Progenitor cell of endocrine pancreas (in vitro differentiated cells): Measurements from ENCODE around the gene GPR25. TPM values are rescaled to one million over a fixed set of nuclear protein-coding genes. Genes with fewer than 3 reads are reported as not detected.

ENCODE experiments used
- DNase-seq: peaks from one replicate; pipeline ENCODE4 v3.0.0; 2021; ENCODE audit warnings: low spot score; ENCODE audit not compliant: unreplicated experiment
- H3K27ac Mint-ChIP-seq: 2 replicates; pipeline ENCODE4 v1.8.0; 2021; ENCODE audit warnings: mild to moderate bottlenecking, moderate library complexity, mixed read lengths
- H3K27me3 Mint-ChIP-seq: 2 replicates; pipeline ENCODE4 v1.8.0; 2021; ENCODE audit warnings: mixed read lengths
- H3K36me3 Mint-ChIP-seq: 2 replicates; pipeline ENCODE4 v1.8.0; 2022; ENCODE audit warnings: mixed read lengths; ENCODE audit not compliant: insufficient read depth
- H3K4me1 Mint-ChIP-seq: 2 replicates; pipeline ENCODE4 v1.8.0; 2021; ENCODE audit warnings: low read depth, mixed read lengths
- H3K4me3 Mint-ChIP-seq: 2 replicates; pipeline ENCODE4 v1.8.0; 2021; ENCODE audit warnings: low read depth, mild to moderate bottlenecking, moderate library complexity, mixed read lengths
- H3K9me3 Mint-ChIP-seq: 2 replicates; pipeline ENCODE4 v1.8.0; 2021; ENCODE audit warnings: low read depth, mixed read lengths
- CTCF ChIP-seq: fragments of 200-600 bp; sonication (generic); IDR thresholded peaks from one replicate; pipeline ENCODE4 v1.5.0; 2021; ENCODE audit warnings: antibody characterized with exemption, mild to moderate bottlenecking; ENCODE audit not compliant: unreplicated experiment
- total RNA-seq: library from RNA; stranded (reverse); gene quantifications from 2 replicates; pipeline ENCODE4 v1.2.1, GENCODE V29; 2021

The GPR25 gene
- total RNA-seq, 1 donor from 2014 or later: not detected

DNA sequence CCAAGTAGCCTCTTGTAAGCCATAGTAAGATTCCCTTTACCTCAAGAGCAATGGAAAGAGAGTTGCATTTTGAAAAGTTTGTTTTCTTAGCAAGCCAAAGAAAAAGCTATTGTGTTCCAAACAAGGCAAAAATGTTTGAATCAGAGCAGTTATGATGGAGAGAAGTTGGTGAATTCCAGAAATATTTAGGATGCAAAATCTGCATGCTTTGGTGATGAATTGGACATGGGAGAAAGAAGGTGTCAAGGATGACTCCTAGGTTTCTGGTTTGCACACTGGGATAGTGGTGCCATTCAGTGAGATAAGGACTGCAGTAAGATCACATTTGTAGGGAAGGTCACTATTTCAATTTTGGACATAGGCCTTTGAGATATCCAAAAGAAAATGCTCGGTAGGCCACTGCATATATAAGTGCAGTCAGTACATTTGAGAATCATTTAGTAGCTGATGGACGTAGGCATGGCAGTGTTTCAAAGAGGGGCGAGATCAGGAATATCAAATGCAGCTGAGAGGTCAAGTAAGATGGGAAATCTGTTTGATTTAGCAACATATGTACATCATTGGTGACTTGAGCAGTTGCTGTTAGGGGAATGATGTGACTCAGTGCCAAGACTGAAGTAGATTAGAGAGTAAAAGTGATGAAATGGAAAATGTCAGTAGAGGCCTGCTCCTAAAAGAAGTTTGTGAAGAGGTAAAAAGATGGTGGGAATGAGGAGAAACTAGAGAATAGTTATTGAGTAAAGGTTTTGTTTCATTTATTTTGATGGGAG, 33.9 kb upstream of the GPR25 start:
- Mint-ChIP-seq H3K4me3 (no peak overlapping the region), H3K9me3 (peaks cover 10% of the 10 kb centered on the region), H3K4me1 (no peaks in the 10 kb centered on the region), H3K27me3 (no peaks in the 10 kb centered on the region), H3K36me3 (peaks cover 29% of the 10 kb centered on the region), H3K27ac (peak overlapping the region; percentile 6)
- TF ChIP-seq CTCF: no peak
- DNase-seq: no peak

DNA sequence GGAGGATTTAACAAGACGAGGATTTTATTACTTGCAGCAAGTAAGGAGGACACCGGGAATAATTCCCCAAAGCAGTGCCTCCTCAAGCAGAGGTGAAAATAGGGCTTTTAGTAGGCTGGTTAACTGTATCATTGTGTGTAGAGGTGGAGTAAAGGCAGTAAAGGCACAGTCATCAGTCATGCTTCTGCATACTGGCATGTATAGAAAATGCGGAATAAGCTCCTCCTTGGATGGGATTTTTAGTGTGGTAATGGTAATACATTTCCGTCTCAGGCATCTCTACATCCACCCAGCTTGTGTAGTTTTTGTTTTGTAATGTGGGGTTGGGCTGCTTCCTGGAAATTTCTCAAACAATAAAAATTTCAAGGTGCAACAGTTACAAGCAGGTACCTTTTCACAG, 27.4 kb upstream of the GPR25 start:
- no peak for TF ChIP-seq CTCF
- H3K27me3 Mint-ChIP-seq: no peaks in the 10 kb centered on the region
- DNase-seq: no peak
- no peak overlapping the region for H3K27ac Mint-ChIP-seq
- H3K36me3 Mint-ChIP-seq: peaks cover 12% of the 10 kb centered on the region
- no peak overlapping the region for H3K4me3 Mint-ChIP-seq
- H3K9me3 Mint-ChIP-seq: no peaks in the 10 kb centered on the region
- H3K4me1 Mint-ChIP-seq: no peaks in the 10 kb centered on the region

DNA sequence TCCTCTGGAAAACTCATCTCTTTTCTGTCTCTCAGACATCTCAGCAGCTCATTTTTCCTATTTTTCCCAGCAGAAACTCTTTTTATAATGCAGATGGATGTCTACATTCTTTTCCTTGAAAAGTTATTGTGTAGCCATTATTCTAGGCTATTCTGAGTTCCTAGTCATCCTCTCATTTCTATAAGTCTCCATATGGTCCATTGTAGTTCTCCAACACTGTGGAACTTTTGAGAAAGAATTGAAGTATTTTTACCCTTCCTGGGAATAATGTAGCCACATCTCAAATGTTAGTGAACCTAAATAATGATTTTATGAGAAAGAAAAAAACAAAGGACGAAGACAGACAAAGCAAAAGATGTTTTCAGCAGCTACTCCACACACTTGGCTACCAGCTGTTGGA, 26.4 kb upstream of the GPR25 start:
- Mint-ChIP-seq H3K4me3 (no peak overlapping the region), H3K27me3 (no peaks in the 10 kb centered on the region), H3K4me1 (no peaks in the 10 kb centered on the region), H3K36me3 (peaks cover 15% of the 10 kb centered on the region), H3K9me3 (no peaks in the 10 kb centered on the region), H3K27ac (no peak overlapping the region)
- no peak for DNase-seq
- no peak for TF ChIP-seq CTCF

- no peaks in the 10 kb centered on the region for H3K4me1 Mint-ChIP-seq
- TF ChIP-seq CTCF: no peak
- no peak overlapping the region for H3K4me3 Mint-ChIP-seq
- peaks cover 19% of the 10 kb centered on the region for H3K36me3 Mint-ChIP-seq
- no peak overlapping the region for H3K27ac Mint-ChIP-seq
- DNase-seq: no peak
- H3K27me3 Mint-ChIP-seq: no peaks in the 10 kb centered on the region
- H3K9me3 Mint-ChIP-seq: no peaks in the 10 kb centered on the region
Measured at GRCh38 chr1:200849430-200849829, 23.4 kb upstream of the GPR25 start.

DNA sequence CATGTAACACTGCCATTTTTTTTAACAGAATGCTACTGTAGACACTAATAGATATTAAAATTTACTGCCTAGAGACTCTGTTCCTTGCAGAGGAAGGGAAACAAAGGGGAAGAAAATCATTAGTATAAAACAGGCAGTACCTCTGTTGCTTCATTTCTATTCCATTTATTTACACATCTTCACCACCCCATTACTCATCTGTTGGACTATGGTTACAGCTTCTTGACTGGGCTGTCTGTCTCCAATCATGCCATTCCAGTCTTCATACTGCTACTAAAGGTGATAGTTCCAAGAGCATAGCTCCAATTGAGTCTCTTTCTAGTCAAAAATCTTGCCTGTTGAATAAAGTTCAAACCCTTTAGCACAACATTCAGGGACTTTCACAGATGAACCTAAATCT, 22.2 kb upstream of the GPR25 start:
- TF ChIP-seq CTCF: no peak
- no peak for DNase-seq
- peaks cover 19% of the 10 kb centered on the region for H3K36me3 Mint-ChIP-seq
- H3K9me3 Mint-ChIP-seq: no peaks in the 10 kb centered on the region
- H3K27ac Mint-ChIP-seq: no peak overlapping the region
- no peaks in the 10 kb centered on the region for H3K4me1 Mint-ChIP-seq
- H3K27me3 Mint-ChIP-seq: no peaks in the 10 kb centered on the region
- no peak overlapping the region for H3K4me3 Mint-ChIP-seq
